ENCODE measurements around the gene CAPN7.
"Not testable (repeated sequence)": the region's sequence is repeated elsewhere in the genome, so short reads cannot be mapped to it uniquely, and the experiment has no call there.

CAPN7 gene

GRCh38 chr3:15181511-15181910 lies 24.5 kb upstream of the CAPN7 start:
- Mint-ChIP-seq H3K4me3 (no peak overlapping the region), H3K9me3 (no peaks in the 10 kb centered on the region), H3K27ac (no peak overlapping the region), H3K27me3 (peaks cover 44 to 49% of the 10 kb centered on the region in 2 donors), H3K4me1 (ENCODE audit: low read depth in 2 of 2) (no peaks in the 10 kb centered on the region), H3K36me3 (ENCODE audit: insufficient read depth) (no peaks in the 10 kb centered on the region)
- DNase-seq (no peak), ATAC-seq (replicated peaks) (no peak)

GRCh38 chr3:15181963-15182362 lies 24.1 kb upstream of the CAPN7 start:
- no peaks in the 10 kb centered on the region for H3K9me3 Mint-ChIP-seq
- ATAC-seq (replicated peaks) (no peak), DNase-seq (no peak)
- H3K4me3 Mint-ChIP-seq = no peak overlapping the region
- H3K4me1 Mint-ChIP-seq (ENCODE audit: low read depth in 2 of 2) = no peaks in the 10 kb centered on the region
- no peak overlapping the region for H3K27ac Mint-ChIP-seq
- no peaks in the 10 kb centered on the region for H3K36me3 Mint-ChIP-seq (ENCODE audit: insufficient read depth)
- H3K27me3 Mint-ChIP-seq = peaks cover 45 to 51% of the 10 kb centered on the region in 2 donors

GRCh38 chr3:15183011-15183410 lies 23.0 kb upstream of the CAPN7 start:
- no peak for ATAC-seq (replicated peaks)
- Mint-ChIP-seq H3K36me3 (ENCODE audit: insufficient read depth) (no peaks in the 10 kb centered on the region), H3K4me3 (no peak overlapping the region)

GRCh38 chr3:15185404-15185803 lies 20.6 kb upstream of the CAPN7 start:
- no peaks in the 10 kb centered on the region for H3K9me3 Mint-ChIP-seq
- ATAC-seq (replicated peaks) (no peak), DNase-seq (no peak)
- no peak overlapping the region for H3K27ac Mint-ChIP-seq
- H3K4me3 Mint-ChIP-seq = no peak overlapping the region
- H3K36me3 Mint-ChIP-seq (ENCODE audit: insufficient read depth) = no peaks in the 10 kb centered on the region
- H3K27me3 Mint-ChIP-seq = peaks cover 26 to 33% of the 10 kb centered on the region in 2 donors
- no peaks in the 10 kb centered on the region for H3K4me1 Mint-ChIP-seq (ENCODE audit: low read depth in 2 of 2)

More at GRCh38 chr3:15183011-15183410, 23.0 kb upstream of the CAPN7 start:
- H3K9me3 Mint-ChIP-seq = no peaks in the 10 kb centered on the region
- no peaks in the 10 kb centered on the region for H3K4me1 Mint-ChIP-seq (ENCODE audit: low read depth in 2 of 2)
- H3K27me3 Mint-ChIP-seq = peaks cover 42 to 48% of the 10 kb centered on the region in 2 donors
- no peak overlapping the region for H3K27ac Mint-ChIP-seq
- no peak for DNase-seq

- H3K9me3 Mint-ChIP-seq = no peaks in the 10 kb centered on the region
- H3K4me1 Mint-ChIP-seq (ENCODE audit: low read depth in 2 of 2) = no peaks in the 10 kb centered on the region
- H3K36me3 Mint-ChIP-seq (ENCODE audit: insufficient read depth) = no peaks in the 10 kb centered on the region
- peak overlapping the region in 1 of 2 donors; percentile 71 for H3K4me3 Mint-ChIP-seq
- no peak overlapping the region for H3K27ac Mint-ChIP-seq
- ATAC-seq (replicated peaks) (no peak), DNase-seq (no peak)
- H3K27me3 Mint-ChIP-seq = peaks cover 21 to 26% of the 10 kb centered on the region in 2 donors
Observed at GRCh38 chr3:15186101-15186476, 20.0 kb upstream of the CAPN7 start.

- not testable (repeated sequence) for DNase-seq; H3K4me1 Mint-ChIP-seq (ENCODE audit: low read depth in 2 of 2); H3K9me3 Mint-ChIP-seq; H3K36me3 Mint-ChIP-seq (ENCODE audit: insufficient read depth); H3K27ac Mint-ChIP-seq; ATAC-seq (replicated peaks)
- Mint-ChIP-seq H3K27me3 (peaks cover 18 to 21% of the 10 kb centered on the region in 2 donors), H3K4me3 (peak overlapping the region in 1 of 2 donors; percentile 71)
Observed at GRCh38 chr3:15186477-15187164, 19.4 kb upstream of the CAPN7 start.

GRCh38 chr3:15197340-15198029 lies 8.6 kb upstream of the CAPN7 start:
- H3K4me1 Mint-ChIP-seq (ENCODE audit: low read depth in 2 of 2) = no peaks in the 10 kb centered on the region
- DNase-seq = no peak
- H3K27ac Mint-ChIP-seq = no peak overlapping the region
- H3K36me3 Mint-ChIP-seq (ENCODE audit: insufficient read depth) = peaks cover 4% of the 10 kb centered on the region
- peaks cover 0 to 13% of the 10 kb centered on the region in 2 donors for H3K27me3 Mint-ChIP-seq
- H3K4me3 Mint-ChIP-seq = no peak overlapping the region
- H3K9me3 Mint-ChIP-seq = no peaks in the 10 kb centered on the region
- ATAC-seq (replicated peaks) = no peak

GRCh38 chr3:15198686-15199085 lies 7.4 kb upstream of the CAPN7 start:
- Mint-ChIP-seq H3K4me1 (ENCODE audit: low read depth in 2 of 2) (peaks cover 5 to 8% of the 10 kb centered on the region in 2 donors), H3K27me3 (peaks cover 0 to 3% of the 10 kb centered on the region in 2 donors), H3K36me3 (ENCODE audit: insufficient read depth) (peaks cover 6% of the 10 kb centered on the region), H3K9me3 (no peaks in the 10 kb centered on the region), H3K27ac (no peak overlapping the region), H3K4me3 (no peak overlapping the region)
- ATAC-seq (replicated peaks) (no peak), DNase-seq (no peak)

- Mint-ChIP-seq H3K9me3 (no peaks in the 10 kb centered on the region), H3K27ac (no peak overlapping the region), H3K4me1 (ENCODE audit: low read depth in 2 of 2) (peaks cover 5 to 8% of the 10 kb centered on the region in 2 donors), H3K36me3 (ENCODE audit: insufficient read depth) (peaks cover 6% of the 10 kb centered on the region), H3K27me3 (no peaks in the 10 kb centered on the region), H3K4me3 (no peak overlapping the region)
- ATAC-seq (replicated peaks) (no peak), DNase-seq (no peak)
Observed at GRCh38 chr3:15199493-15200105, 6.4 kb upstream of the CAPN7 start.

GRCh38 chr3:15204005-15204404 lies 2.0 kb upstream of the CAPN7 start:
- Mint-ChIP-seq H3K4me1 (ENCODE audit: low read depth in 2 of 2) (peaks cover 21 to 32% of the 10 kb centered on the region in 2 donors), H3K27ac (no peak overlapping the region), H3K27me3 (no peaks in the 10 kb centered on the region), H3K36me3 (ENCODE audit: insufficient read depth) (peaks cover 16% of the 10 kb centered on the region), H3K4me3 (peak overlapping the region in 1 of 2 donors; percentile 13), H3K9me3 (no peaks in the 10 kb centered on the region)
- ATAC-seq (replicated peaks) (no peak), DNase-seq (no peak)

- Mint-ChIP-seq H3K27me3 (no peaks in the 10 kb centered on the region), H3K27ac (peak overlapping the region; percentile 81 to 92), H3K4me3 (peak overlapping the region; percentile 84 to 89), H3K4me1 (ENCODE audit: low read depth in 2 of 2) (peaks cover 22 to 32% of the 10 kb centered on the region in 2 donors), H3K36me3 (ENCODE audit: insufficient read depth) (peaks cover 21% of the 10 kb centered on the region), H3K9me3 (no peaks in the 10 kb centered on the region)
- ATAC-seq (replicated peaks) (no peak), DNase-seq (no peak)
Observed at GRCh38 chr3:15205482-15205933, 538 bp upstream of the CAPN7 start.

GRCh38 chr3:15206662-15207576 lies 873 bp downstream of the CAPN7 start:
- DNase-seq = peak; percentile 7 to 18 (median 10)
- Mint-ChIP-seq H3K4me1 (ENCODE audit: low read depth in 2 of 2) (peaks cover 25 to 32% of the 10 kb centered on the region in 2 donors), H3K27me3 (no peaks in the 10 kb centered on the region), H3K9me3 (no peaks in the 10 kb centered on the region), H3K4me3 (peak overlapping the region; percentile 84 to 89), H3K27ac (peak overlapping the region; percentile 81 to 92), H3K36me3 (ENCODE audit: insufficient read depth) (peaks cover 31% of the 10 kb centered on the region)
- no peak for ATAC-seq (replicated peaks)

All from effector memory CD8-positive, alpha-beta T cell (primary cell).